Neural cell (in vitro differentiated cells): ENCODE measurements around the gene SELENOO. TPM values are rescaled to one million over a fixed set of nuclear protein-coding genes. Genes with fewer than 3 reads are reported as not detected.

Experiments used
- H2AFZ ChIP-seq: fragments of 200-600, 300-800 bp; sonication (generic), shearing (Covaris generic); 2 replicates; pipeline ENCODE4 v1.6.0; 2014; ENCODE audit warnings: low read depth, mild to moderate bottlenecking, antibody characterized with exemption, low read length, moderate library complexity
- H3F3A ChIP-seq: fragments of 200-600 bp; shearing (Covaris generic); 2 replicates; pipeline ENCODE4 v1.6.1; 2016; ENCODE audit warnings: mild to moderate bottlenecking, moderate library complexity, mixed read lengths, antibody characterized with exemption, low read length; ENCODE audit not compliant: insufficient read depth, poor library complexity, severe bottlenecking
- H3K27ac ChIP-seq: fragments of 200-600, 300-800 bp; sonication (generic), shearing (Covaris generic); 2 replicates; pipeline ENCODE4 v1.5.1; 2014; ENCODE audit warnings: mild to moderate bottlenecking, low read length, moderate library complexity
- H3K27me3 ChIP-seq: fragments of 300-800, 200-600 bp; sonication (generic), shearing (Covaris generic); 2 replicates; pipeline ENCODE4 v1.6.0; 2014; ENCODE audit warnings: mild to moderate bottlenecking, low read depth, low read length, moderate library complexity; ENCODE audit not compliant: insufficient read depth
- H3K36me3 ChIP-seq: fragments of 300-800, 200-600 bp; sonication (generic), shearing (Covaris generic); 2 replicates; pipeline ENCODE4 v1.5.1; 2014; ENCODE audit warnings: mild to moderate bottlenecking, antibody characterized with exemption, low read length, moderate library complexity; ENCODE audit not compliant: insufficient read depth
- H3K4me2 ChIP-seq: fragments of 300-800, 200-600 bp; sonication (generic), shearing (Covaris generic); 2 replicates; pipeline ENCODE4 v1.6.0; 2014; ENCODE audit warnings: mild to moderate bottlenecking, low read length
- H3K4me3 ChIP-seq: fragments of 300-800, 200-600 bp; sonication (generic), shearing (Covaris generic); 2 replicates; pipeline ENCODE4 v1.5.1; 2014; ENCODE audit warnings: mild to moderate bottlenecking, low read length, moderate library complexity
- H3K79me2 ChIP-seq: fragments of 200-600 bp; shearing (Covaris generic); replicated peaks from 2 replicates; pipeline ENCODE4 v1.6.0; 2014; ENCODE audit warnings: mild to moderate bottlenecking, low read length, moderate library complexity; ENCODE audit not compliant: insufficient read depth
- H3K9ac ChIP-seq: fragments of 300-800, 200-600 bp; sonication (generic), shearing (Covaris generic); 2 replicates; pipeline ENCODE4 v1.6.1; 2016; ENCODE audit warnings: mild to moderate bottlenecking, low read length, mixed read lengths
- H3K9me2 ChIP-seq: fragments of 200-600 bp; shearing (Covaris generic); 2 replicates; pipeline ENCODE4 v1.6.1; 2016; ENCODE audit warnings: mild to moderate bottlenecking, low read length, mixed read lengths; ENCODE audit not compliant: insufficient read depth
- H3K9me3 ChIP-seq: fragments of 200-600, 300-800 bp; sonication (generic), shearing (Covaris generic); 2 replicates; pipeline ENCODE4 v1.6.1; 2016; ENCODE audit warnings: mild to moderate bottlenecking, mixed run types, low read length, moderate library complexity, mixed read lengths
- H4K20me1 ChIP-seq: fragments of 200-600 bp; shearing (Covaris generic); 2 replicates; pipeline ENCODE4 v1.6.1; 2016; ENCODE audit warnings: mild to moderate bottlenecking, mixed run types; ENCODE audit not compliant: insufficient read depth
- CTCF ChIP-seq: fragments of 450-650 bp; IDR thresholded peaks from 2 replicates; pipeline ENCODE4 v1.5.1; 2014; ENCODE audit warnings: antibody characterized with exemption, mild to moderate bottlenecking, moderate library complexity; ENCODE audit not compliant: poor library complexity, severe bottlenecking
- EP300 ChIP-seq: fragments of 450-650 bp; conservative IDR thresholded peaks from 2 replicates; pipeline ENCODE4 v1.6.1; 2014; ENCODE audit warnings: antibody characterized with exemption, mild to moderate bottlenecking, moderate library complexity; ENCODE audit not compliant: poor library complexity, severe bottlenecking
- EZH2 ChIP-seq: fragments of 200-600, 300-800 bp; shearing (Covaris generic), sonication (generic); IDR thresholded peaks from 2 replicates; pipeline ENCODE4 v1.6.1; 2014; ENCODE audit warnings: antibody characterized with exemption, low read length, borderline replicate concordance, mild to moderate bottlenecking; ENCODE audit not compliant: insufficient read depth, poor library complexity, severe bottlenecking
- MXI1 ChIP-seq: fragments of 450-650 bp; conservative IDR thresholded peaks from 2 replicates; pipeline ENCODE4 v1.6.1; 2014; ENCODE audit warnings: antibody characterized with exemption, mild to moderate bottlenecking; ENCODE audit not compliant: poor library complexity, severe bottlenecking
- POLR2AphosphoS5 ChIP-seq: IDR thresholded peaks from 2 replicates; pipeline ENCODE4 v1.6.1; 2012
- RAD21 ChIP-seq: fragments of 450-650 bp; conservative IDR thresholded peaks from 2 replicates; pipeline ENCODE4 v1.6.1; 2014; ENCODE audit warnings: antibody characterized with exemption, mild to moderate bottlenecking, moderate library complexity
- REST ChIP-seq: IDR thresholded peaks from 2 replicates; pipeline ENCODE4 v1.6.1; 2012; ENCODE audit warnings: borderline replicate concordance
- SMC3 ChIP-seq: fragments of 450-650 bp; conservative IDR thresholded peaks from 2 replicates; pipeline ENCODE4 v1.6.1; 2014; ENCODE audit warnings: antibody characterized with exemption, mild to moderate bottlenecking, moderate library complexity; ENCODE audit not compliant: poor library complexity
- TAF1 ChIP-seq: IDR thresholded peaks from 2 replicates; pipeline ENCODE4 v1.6.1; 2012; ENCODE audit warnings: low read depth
- polyA plus RNA-seq: library from polyadenylated mRNA; depleted of rRNA; stranded (reverse); fragments of >200 nt; gene quantifications from 2 replicates; pipeline ENCODE4 v1.2.3, GENCODE V29; 2014

The SELENOO gene
- polyA plus RNA-seq, 1 donor from 2014 or later, result 42.0 TPM

- Histone ChIP-seq H3K27me3 (no peaks in the 10 kb centered on the region), H3F3A (no peaks in the 10 kb centered on the region), H3K4me3 (no peak overlapping the region), H3K9ac (no peak overlapping the region), H3K9me3 (no peaks in the 10 kb centered on the region), H2AFZ (no peak overlapping the region), H3K4me2 (no peak overlapping the region), H3K27ac (no peak overlapping the region), H3K79me2 (peaks cover 6% of the 10 kb centered on the region), H3K9me2 (no peaks in the 10 kb centered on the region), H4K20me1 (peaks cover 2% of the 10 kb centered on the region), H3K36me3 (no peaks in the 10 kb centered on the region)
- TF ChIP-seq SMC3 (no peak), EZH2 (no peak), REST (no peak), TAF1 (no peak), EP300 (no peak), RAD21 (no peak), MXI1 (no peak), POLR2AphosphoS5 (no peak), CTCF (no peak)
Measured at GRCh38 chr22:50197000-50197800, 3.6 kb upstream of the SELENOO start.

- TF ChIP-seq RAD21 (no peak), TAF1 (no peak), REST (no peak), EP300 (no peak), MXI1 (no peak), CTCF (no peak), EZH2 (no peak), POLR2AphosphoS5 (no peak), SMC3 (no peak)
- H3K9me2 ChIP-seq, result no peaks in the 10 kb centered on the region
- no peaks in the 10 kb centered on the region for H3K9me3 ChIP-seq
- no peak overlapping the region for H3K27ac ChIP-seq
- H3K9ac ChIP-seq, result no peak overlapping the region
- no peaks in the 10 kb centered on the region for H3K27me3 ChIP-seq
- no peak overlapping the region for H2AFZ ChIP-seq
- H3K79me2 ChIP-seq, result peaks cover 14% of the 10 kb centered on the region
- H3K4me2 ChIP-seq, result no peak overlapping the region
- no peaks in the 10 kb centered on the region for H3F3A ChIP-seq
- no peak overlapping the region for H3K4me3 ChIP-seq
- peaks cover 2% of the 10 kb centered on the region for H3K36me3 ChIP-seq
- H4K20me1 ChIP-seq, result peaks cover 3% of the 10 kb centered on the region
Measured at GRCh38 chr22:50197856-50198623, 2.8 kb upstream of the SELENOO start.
